Neural cell (in vitro differentiated cells): Measurements from ENCODE around the gene DNAJC13. TPM values are rescaled to one million over a fixed set of nuclear protein-coding genes. Genes with fewer than 3 reads are reported as not detected.

Experiments
- H2AFZ ChIP-seq: fragments of 200-600, 300-800 bp; sonication (generic), shearing (Covaris generic); 2 replicates; pipeline ENCODE4 v1.6.0; 2014; ENCODE audit warnings: low read depth, mild to moderate bottlenecking, antibody characterized with exemption, low read length, moderate library complexity
- H3F3A ChIP-seq: fragments of 200-600 bp; shearing (Covaris generic); 2 replicates; pipeline ENCODE4 v1.6.1; 2016; ENCODE audit warnings: mild to moderate bottlenecking, moderate library complexity, mixed read lengths, antibody characterized with exemption, low read length; ENCODE audit not compliant: insufficient read depth, poor library complexity, severe bottlenecking
- H3K27ac ChIP-seq: fragments of 200-600, 300-800 bp; sonication (generic), shearing (Covaris generic); 2 replicates; pipeline ENCODE4 v1.5.1; 2014; ENCODE audit warnings: mild to moderate bottlenecking, low read length, moderate library complexity
- H3K27me3 ChIP-seq: fragments of 300-800, 200-600 bp; sonication (generic), shearing (Covaris generic); 2 replicates; pipeline ENCODE4 v1.6.0; 2014; ENCODE audit warnings: mild to moderate bottlenecking, low read depth, low read length, moderate library complexity; ENCODE audit not compliant: insufficient read depth
- H3K36me3 ChIP-seq: fragments of 300-800, 200-600 bp; sonication (generic), shearing (Covaris generic); 2 replicates; pipeline ENCODE4 v1.5.1; 2014; ENCODE audit warnings: mild to moderate bottlenecking, antibody characterized with exemption, low read length, moderate library complexity; ENCODE audit not compliant: insufficient read depth
- H3K4me2 ChIP-seq: fragments of 300-800, 200-600 bp; sonication (generic), shearing (Covaris generic); 2 replicates; pipeline ENCODE4 v1.6.0; 2014; ENCODE audit warnings: mild to moderate bottlenecking, low read length
- H3K4me3 ChIP-seq: fragments of 300-800, 200-600 bp; sonication (generic), shearing (Covaris generic); 2 replicates; pipeline ENCODE4 v1.5.1; 2014; ENCODE audit warnings: mild to moderate bottlenecking, low read length, moderate library complexity
- H3K79me2 ChIP-seq: fragments of 200-600 bp; shearing (Covaris generic); replicated peaks from 2 replicates; pipeline ENCODE4 v1.6.0; 2014; ENCODE audit warnings: mild to moderate bottlenecking, low read length, moderate library complexity; ENCODE audit not compliant: insufficient read depth
- H3K9ac ChIP-seq: fragments of 300-800, 200-600 bp; sonication (generic), shearing (Covaris generic); 2 replicates; pipeline ENCODE4 v1.6.1; 2016; ENCODE audit warnings: mild to moderate bottlenecking, low read length, mixed read lengths
- H3K9me2 ChIP-seq: fragments of 200-600 bp; shearing (Covaris generic); 2 replicates; pipeline ENCODE4 v1.6.1; 2016; ENCODE audit warnings: mild to moderate bottlenecking, low read length, mixed read lengths; ENCODE audit not compliant: insufficient read depth
- H3K9me3 ChIP-seq: fragments of 200-600, 300-800 bp; sonication (generic), shearing (Covaris generic); 2 replicates; pipeline ENCODE4 v1.6.1; 2016; ENCODE audit warnings: mild to moderate bottlenecking, mixed run types, low read length, moderate library complexity, mixed read lengths
- H4K20me1 ChIP-seq: fragments of 200-600 bp; shearing (Covaris generic); 2 replicates; pipeline ENCODE4 v1.6.1; 2016; ENCODE audit warnings: mild to moderate bottlenecking, mixed run types; ENCODE audit not compliant: insufficient read depth
- CTCF ChIP-seq: fragments of 450-650 bp; IDR thresholded peaks from 2 replicates; pipeline ENCODE4 v1.5.1; 2014; ENCODE audit warnings: antibody characterized with exemption, mild to moderate bottlenecking, moderate library complexity; ENCODE audit not compliant: poor library complexity, severe bottlenecking
- EP300 ChIP-seq: fragments of 450-650 bp; conservative IDR thresholded peaks from 2 replicates; pipeline ENCODE4 v1.6.1; 2014; ENCODE audit warnings: antibody characterized with exemption, mild to moderate bottlenecking, moderate library complexity; ENCODE audit not compliant: poor library complexity, severe bottlenecking
- EZH2 ChIP-seq: fragments of 200-600, 300-800 bp; shearing (Covaris generic), sonication (generic); IDR thresholded peaks from 2 replicates; pipeline ENCODE4 v1.6.1; 2014; ENCODE audit warnings: antibody characterized with exemption, low read length, borderline replicate concordance, mild to moderate bottlenecking; ENCODE audit not compliant: insufficient read depth, poor library complexity, severe bottlenecking
- MXI1 ChIP-seq: fragments of 450-650 bp; conservative IDR thresholded peaks from 2 replicates; pipeline ENCODE4 v1.6.1; 2014; ENCODE audit warnings: antibody characterized with exemption, mild to moderate bottlenecking; ENCODE audit not compliant: poor library complexity, severe bottlenecking
- POLR2AphosphoS5 ChIP-seq: IDR thresholded peaks from 2 replicates; pipeline ENCODE4 v1.6.1; 2012
- RAD21 ChIP-seq: fragments of 450-650 bp; conservative IDR thresholded peaks from 2 replicates; pipeline ENCODE4 v1.6.1; 2014; ENCODE audit warnings: antibody characterized with exemption, mild to moderate bottlenecking, moderate library complexity
- REST ChIP-seq: IDR thresholded peaks from 2 replicates; pipeline ENCODE4 v1.6.1; 2012; ENCODE audit warnings: borderline replicate concordance
- SMC3 ChIP-seq: fragments of 450-650 bp; conservative IDR thresholded peaks from 2 replicates; pipeline ENCODE4 v1.6.1; 2014; ENCODE audit warnings: antibody characterized with exemption, mild to moderate bottlenecking, moderate library complexity; ENCODE audit not compliant: poor library complexity
- TAF1 ChIP-seq: IDR thresholded peaks from 2 replicates; pipeline ENCODE4 v1.6.1; 2012; ENCODE audit warnings: low read depth
- polyA plus RNA-seq: library from polyadenylated mRNA; depleted of rRNA; stranded (reverse); fragments of >200 nt; gene quantifications from 2 replicates; pipeline ENCODE4 v1.2.3, GENCODE V29; 2014

Gene DNAJC13
- polyA plus RNA-seq, 1 donor from 2014 or later: 38.4 TPM

- H3K9me3 ChIP-seq: no peaks in the 10 kb centered on the region
- no peak overlapping the region for H3K4me2 ChIP-seq
- no peaks in the 10 kb centered on the region for H3K9me2 ChIP-seq
- peaks cover 12% of the 10 kb centered on the region for H3K36me3 ChIP-seq
- no peaks in the 10 kb centered on the region for H4K20me1 ChIP-seq
- H3K4me3 ChIP-seq: no peak overlapping the region
- no peak overlapping the region for H3K9ac ChIP-seq
- no peak overlapping the region for H3K27ac ChIP-seq
- no peaks in the 10 kb centered on the region for H3K79me2 ChIP-seq
- H2AFZ ChIP-seq: no peak overlapping the region
- H3K27me3 ChIP-seq: no peaks in the 10 kb centered on the region
- TF ChIP-seq MXI1 (no peak), EZH2 (no peak), SMC3 (no peak), RAD21 (no peak), TAF1 (no peak), CTCF (no peak), REST (no peak), POLR2AphosphoS5 (no peak), EP300 (no peak)
- no peaks in the 10 kb centered on the region for H3F3A ChIP-seq
These were observed 86.3 kb downstream of the DNAJC13 start for GRCh38 chr3:132503559-132503958.

DNA sequence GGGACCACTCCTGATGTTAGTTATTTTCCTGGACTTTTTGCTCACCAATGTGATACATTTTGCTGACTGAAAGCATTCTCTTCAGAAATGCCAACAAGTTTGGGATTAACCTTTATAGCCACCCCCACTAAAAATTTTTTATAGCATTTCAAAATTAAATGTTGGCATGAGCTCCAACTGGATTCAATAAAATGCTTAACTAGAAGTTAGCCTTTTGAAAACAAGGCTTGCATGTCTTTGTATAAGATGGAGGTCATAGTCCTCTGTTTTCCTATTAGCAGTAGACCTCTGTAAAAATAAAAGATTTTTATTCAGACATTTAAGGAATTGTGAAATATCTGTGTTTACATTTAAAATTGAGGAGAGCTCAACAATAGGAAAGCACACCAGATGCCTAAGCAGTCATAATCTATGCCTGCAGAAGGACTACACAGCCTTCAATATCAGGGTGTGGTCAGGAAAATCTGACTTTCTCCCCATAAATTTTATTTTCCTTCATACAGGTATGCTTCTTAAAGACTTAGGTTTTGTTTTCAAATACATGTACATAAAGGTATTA lies 87.2 kb downstream of the DNAJC13 start:
- Histone ChIP-seq H3K27ac (no peak overlapping the region), H3F3A (no peaks in the 10 kb centered on the region), H4K20me1 (no peaks in the 10 kb centered on the region), H3K36me3 (peaks cover 12% of the 10 kb centered on the region), H3K9me2 (no peaks in the 10 kb centered on the region), H2AFZ (no peak overlapping the region), H3K9ac (no peak overlapping the region), H3K79me2 (no peaks in the 10 kb centered on the region), H3K9me3 (no peaks in the 10 kb centered on the region), H3K4me3 (no peak overlapping the region), H3K4me2 (no peak overlapping the region), H3K27me3 (no peaks in the 10 kb centered on the region)
- TF ChIP-seq EZH2 (no peak), SMC3 (no peak), CTCF (no peak), POLR2AphosphoS5 (no peak), MXI1 (no peak), RAD21 (no peak), EP300 (no peak), REST (no peak), TAF1 (no peak)
